Hematopoietic multipotent progenitor cell treated with erythropoietin and hydrocortisone succinate and interleukin-3 and kit ligand, for 6 days (in vitro differentiated cells): ENCODE results near the gene RRBP1.
A peak's percentile ranks its signal among the peaks of the same experiment; 100 is the strongest.
"Not testable (repeated sequence)": the region's sequence is repeated elsewhere in the genome, so short reads cannot be mapped to it uniquely, and the experiment has no call there.

Experiments used
- DNase-seq: peaks from one replicate; pipeline ENCODE4 v3.0.0-alpha.2; 2015

RRBP1 gene

DNA sequence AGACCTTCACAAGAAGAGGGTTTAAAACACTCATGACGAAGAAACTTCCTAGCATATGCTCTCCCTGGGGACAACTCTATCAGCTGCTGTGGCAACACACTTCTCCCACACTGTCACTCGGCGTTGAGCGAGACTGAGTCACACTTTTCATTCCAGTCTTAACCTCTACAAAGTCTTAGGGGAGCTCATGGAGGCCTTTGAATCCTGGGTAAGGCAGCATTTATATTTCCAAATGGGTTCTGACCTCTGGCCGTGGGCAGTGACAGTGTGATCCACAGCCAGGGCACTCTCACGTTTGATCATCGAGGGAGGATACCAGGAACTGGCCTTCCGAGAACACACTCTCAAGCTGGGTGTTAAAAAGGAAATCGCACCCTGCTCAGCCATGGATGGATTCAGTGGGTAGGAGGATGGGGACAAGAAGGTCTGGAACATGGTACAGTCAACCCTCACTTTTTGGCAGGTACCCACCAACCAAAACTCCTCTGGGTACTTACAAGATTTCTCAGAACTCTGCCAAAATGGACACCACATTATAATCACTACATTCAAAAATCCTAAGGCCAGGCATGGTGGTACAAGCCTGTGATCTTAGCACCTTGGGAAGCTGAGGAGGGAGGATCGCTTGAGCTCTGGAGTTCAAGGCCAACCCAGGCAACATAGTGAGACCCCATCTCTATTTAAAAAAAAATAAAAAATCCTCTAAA, 19.6 kb downstream of the RRBP1 start:
- DNase-seq: no peak

DNA sequence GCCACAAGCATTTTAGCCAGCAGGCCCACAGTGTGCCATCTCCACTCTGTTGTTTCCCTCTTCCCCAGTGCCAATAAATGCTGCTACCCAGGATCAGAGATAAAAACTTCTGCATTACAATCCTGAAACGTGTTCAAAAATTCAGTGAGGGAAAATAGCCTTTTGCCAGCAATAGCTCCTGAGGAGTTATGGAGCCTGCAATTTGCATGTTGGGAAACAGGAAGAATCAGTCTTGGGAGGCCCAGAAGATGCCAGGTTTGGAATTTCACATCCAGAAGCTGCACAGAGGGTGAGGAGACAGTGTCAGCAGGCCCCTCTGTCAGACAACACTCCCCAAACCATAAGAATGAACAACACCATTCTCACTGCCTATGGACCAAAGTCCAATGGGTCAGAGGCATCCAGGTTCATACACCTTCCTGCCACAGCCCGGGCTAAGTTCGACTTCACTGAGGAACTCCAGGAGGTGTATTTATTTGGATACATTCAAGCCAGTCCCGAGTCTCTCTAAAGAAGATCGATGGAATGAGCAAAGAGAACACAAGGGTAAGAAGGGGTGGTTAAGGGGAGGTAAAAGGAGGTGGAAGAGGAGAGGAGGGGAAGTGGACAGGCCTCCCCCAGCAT, 20.8 kb downstream of the RRBP1 start:
- DNase-seq: no peak

DNA sequence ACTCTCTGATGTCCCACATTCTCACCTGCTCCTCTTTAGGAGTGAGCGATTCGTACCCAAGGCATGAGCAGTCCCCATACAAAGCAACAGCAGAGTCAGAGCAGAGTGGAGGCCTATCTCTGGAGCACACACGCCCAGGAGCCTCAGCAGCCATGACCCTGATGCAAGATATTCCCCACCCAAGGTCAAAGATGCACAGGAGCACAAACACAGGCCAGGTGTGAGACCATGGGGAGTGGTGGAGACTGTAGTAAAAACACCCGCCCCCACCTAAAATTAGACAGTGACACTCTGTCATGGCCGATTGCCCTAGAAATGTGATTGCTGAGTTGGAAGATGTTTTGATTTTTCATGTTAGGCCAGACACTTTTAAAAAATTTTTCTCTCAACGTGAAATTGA, 21.4 kb downstream of the RRBP1 start:
- no peak for DNase-seq

DNA sequence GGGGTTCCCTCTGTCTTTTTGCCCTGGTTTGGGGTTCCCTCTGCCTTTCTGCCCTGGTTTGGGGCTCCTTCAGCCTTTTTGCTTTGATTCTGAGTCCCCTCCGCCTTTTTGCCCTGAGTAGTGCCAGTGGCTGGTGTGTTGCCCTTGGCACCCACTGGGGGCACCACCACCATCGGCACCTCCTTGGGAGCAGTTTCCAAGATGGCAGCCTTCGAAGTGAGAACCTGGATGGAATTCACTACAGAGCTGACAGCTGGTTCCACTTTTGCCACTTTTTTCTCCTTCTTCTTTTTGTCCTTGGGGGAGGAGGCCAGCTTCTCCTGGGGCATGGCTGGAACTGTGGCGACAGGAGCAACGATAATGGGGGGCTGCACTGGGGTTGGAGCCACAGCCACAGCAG, 22.2 kb downstream of the RRBP1 start:
- DNase-seq: no peak

DNA sequence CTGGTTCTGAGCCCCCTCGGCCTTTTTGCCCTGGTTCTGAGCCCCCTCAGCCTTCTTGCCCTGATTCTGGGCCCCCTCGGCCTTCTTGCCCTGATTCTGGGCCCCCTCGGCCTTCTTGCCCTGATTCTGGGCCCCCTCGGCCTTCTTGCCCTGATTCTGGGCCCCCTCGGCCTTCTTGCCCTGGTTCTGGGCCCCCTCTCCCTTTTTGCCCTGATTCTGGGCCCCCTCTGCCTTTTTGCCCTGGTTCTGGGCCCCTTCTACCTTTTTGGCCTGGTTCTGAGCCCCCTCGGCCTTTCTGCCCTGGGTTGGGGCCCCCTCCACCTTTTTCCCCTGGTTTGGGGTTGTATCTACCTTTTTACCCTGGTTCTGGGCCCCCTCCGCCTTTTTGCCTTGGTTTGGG, 22.7 kb downstream of the RRBP1 start:
- DNase-seq: not testable (repeated sequence)

DNA sequence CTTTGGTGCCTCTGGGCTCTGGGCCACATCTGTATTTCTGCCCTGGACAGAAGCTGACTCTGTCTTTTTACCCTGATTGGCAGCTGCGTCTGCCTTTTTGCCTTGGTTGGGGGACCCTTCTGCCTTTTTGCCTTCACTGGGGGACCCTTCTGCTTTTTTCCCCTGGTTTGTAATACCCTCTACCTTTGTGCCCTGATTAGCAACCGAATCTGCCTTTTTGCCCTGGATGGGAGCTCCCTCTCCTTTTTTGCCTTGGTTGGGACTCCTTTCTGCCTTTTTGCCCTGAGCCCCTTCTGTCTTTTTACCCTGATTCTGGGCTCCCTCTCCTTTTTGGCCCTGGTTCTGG, 23.4 kb downstream of the RRBP1 start:
- no peak for DNase-seq

DNA sequence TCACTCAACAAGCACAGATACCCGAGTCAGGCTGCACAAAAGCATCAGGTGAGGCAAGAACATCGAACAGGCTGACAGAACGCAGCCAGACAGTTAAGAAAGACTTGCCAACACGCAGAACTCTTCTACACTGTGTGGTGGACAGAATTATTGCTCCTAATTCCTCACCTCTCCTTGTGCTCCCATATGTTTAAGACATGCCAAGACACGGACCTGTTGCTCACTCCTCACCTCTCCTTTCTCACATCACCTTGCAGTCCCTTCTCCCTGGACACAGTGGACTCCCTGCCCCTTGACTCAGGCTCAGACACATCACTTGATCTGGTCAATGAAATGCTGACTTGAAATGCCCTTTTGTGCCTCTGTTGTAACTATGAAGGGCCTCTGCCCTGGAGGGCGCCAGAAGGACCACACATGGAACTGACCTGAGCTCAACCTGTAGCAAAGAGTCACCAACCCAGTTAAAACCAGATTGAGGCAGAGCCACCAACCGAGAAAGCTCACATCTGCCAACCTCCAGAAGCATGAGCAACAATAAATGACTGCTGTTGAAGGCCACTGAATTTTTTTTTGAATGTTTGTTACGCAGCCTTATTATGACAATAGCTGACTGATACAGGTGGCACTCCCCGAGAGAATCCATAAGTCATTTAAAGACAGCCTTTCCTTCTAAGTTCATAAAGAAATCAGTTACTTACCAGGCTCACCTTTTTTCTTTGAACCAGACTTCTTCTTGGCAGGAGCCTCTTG, 24.0 kb downstream of the RRBP1 start:
- no peak for DNase-seq

DNA sequence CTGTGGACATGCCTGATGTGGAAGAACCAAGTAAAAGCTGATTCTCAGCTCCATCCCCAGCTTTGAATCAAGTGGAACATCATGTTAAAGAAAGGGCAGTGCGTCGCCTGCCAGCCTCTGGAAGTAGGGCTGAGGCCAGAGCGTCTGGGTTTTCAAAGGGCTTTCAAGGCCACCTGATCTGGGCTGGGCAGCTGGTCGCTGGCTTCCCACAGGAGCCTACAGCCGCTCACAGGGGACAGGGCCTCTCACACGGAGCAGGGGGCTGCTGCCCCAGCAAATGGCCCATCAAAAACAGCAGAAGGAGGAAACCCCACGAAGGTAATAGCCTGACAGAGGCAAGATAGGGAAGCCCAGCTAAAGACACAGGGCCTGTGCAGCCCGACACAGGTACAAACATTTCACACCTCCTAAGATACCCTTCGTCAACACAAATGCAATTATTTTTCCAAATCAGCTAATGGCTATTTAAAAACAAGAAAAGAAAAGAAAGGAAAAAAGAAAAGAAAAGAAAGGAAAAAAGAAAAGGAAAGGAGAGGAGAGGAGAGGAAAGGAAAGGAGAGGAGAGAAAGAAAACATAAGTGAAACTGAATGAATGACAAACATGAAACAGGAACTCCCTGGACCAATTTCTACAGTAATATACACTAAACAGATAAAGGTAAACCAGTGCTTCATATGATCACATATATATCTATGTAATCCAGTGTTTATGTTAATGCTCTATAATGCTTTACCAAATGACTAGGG, 24.8 kb downstream of the RRBP1 start:
- no peak for DNase-seq

DNA sequence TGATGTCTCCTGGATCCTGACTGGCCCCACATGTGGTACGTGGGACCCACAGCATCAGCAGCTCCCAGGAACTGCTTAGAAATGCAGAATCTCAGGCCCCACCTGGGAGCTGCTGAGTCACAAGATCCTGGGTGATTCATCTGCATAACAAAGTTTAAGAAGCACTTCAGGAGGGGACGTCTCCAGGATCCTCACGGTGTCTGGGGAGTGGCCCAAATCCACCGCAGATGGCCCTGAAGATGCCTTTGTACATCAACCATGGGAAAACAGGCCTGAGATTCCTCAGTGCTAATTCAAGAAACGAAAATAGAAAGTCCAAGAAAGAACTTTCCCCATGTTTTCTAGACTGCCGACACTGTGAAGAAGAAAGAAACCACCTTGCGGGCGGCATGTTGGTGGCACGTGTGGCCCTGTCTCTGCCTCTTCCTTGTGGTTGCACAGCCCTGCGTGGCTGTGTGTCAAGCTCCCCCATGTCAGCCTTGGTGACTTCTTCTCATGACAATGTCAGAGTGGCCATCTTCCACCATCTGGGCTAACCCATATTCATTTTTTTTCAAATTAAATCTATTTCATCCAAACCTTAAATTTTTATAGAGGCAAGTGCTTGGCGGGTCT, 26.1 kb downstream of the RRBP1 start:
- DNase-seq: no peak

DNA sequence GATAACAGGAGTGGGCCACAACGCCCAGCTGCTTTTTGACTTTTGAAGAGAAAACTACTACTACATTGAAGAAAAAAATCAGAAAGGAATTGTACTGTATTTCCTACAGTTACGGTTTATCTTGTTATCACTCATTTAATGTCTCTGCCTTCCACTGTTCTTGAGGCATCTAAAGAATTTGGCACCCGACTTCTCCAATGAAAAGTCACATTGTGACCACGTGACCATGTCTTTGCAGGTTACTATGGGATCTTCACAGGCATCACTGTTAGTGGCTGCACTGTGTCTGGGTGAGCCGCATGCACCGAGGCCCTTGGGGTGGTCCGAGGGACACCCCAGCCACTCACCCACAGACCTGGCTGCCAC, 26.8 kb downstream of the RRBP1 start:
- no peak for DNase-seq

DNA sequence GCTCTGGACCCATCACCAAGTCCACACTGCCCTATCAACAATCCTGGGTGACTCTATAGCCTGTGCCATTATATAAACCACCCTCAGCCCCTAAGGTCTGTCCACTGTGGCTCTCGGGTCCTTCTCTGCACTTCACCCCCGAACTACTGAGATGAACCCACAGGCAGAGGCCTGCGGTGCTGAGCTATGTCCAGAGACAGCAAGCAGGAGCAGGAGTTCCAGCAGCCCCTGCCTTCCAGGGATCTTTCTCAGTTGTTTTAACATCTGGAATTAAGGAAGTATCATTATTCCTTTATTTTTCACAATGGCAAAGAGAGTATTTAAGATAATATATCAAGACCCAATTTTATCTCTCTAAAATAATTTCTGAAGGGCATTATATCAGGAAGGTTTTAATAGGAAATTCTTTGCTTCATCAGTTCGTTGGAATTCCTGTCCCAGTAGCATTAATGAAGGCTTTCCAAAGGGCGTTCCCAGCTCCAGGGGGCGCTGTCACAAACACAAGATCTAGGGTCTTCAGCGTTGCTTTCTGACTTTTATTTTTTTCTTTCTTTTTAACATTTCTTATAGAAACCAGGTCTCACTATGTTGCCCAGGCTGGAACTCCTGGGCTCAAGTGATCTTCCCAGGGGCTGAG, 27.3 kb downstream of the RRBP1 start:
- DNase-seq: no peak

DNA sequence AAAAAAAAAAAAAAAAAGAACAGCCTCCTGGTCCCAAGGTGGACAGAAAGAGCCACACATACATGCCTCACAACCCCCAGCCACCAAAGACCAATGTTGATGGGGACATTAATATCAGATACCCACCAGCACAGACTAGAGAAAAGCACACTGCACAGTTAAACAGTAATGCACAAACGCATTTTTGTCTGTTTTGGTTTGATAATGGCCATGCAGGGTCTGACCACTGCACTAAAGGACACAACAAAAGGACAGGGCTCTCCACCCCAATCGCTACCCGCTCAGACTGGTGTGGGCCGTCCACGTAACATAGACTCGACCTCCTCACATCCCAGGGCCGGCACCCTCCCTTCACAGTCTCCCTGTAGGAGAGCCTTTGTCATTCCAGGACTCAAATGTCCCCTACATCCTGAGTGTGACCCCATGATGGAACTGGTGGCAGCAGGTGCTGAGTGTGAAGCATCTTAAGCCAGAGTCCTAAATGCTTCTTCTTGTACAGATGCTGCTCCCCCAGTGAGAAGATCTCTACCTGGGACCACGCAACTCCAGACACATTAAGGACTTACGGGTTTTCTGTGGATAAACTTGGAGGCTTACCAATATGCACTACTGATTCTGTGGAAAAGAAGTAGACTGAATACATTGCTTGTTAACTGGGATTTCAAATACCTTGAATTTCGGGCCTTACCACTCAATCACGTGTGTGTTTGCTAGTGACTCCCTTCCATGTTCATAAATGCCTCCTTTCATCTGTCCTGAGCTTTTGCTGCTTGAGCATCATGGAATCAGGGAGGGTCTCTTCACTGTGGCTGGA, 28.0 kb downstream of the RRBP1 start:
- no peak for DNase-seq

DNA sequence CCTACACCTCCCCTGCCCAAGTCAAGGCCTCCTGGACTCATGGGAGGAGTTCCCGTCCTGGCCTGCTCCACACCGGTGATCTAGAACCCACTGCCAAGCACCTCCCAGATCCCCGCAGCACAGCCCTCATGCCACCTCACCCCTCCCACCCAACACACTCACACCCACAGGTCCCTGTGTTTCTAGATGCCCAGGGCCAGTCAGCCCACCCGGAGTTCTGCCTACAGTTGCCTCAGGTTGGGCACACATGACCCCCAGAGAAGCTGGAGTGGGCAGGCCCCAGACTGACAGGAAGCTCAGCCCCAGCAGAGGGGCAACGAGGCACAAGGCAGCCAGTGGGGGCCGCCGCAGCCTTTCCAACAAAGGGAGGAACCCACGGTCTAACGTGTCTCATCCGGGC, 29.6 kb downstream of the RRBP1 start:
- DNase-seq: no peak

DNA sequence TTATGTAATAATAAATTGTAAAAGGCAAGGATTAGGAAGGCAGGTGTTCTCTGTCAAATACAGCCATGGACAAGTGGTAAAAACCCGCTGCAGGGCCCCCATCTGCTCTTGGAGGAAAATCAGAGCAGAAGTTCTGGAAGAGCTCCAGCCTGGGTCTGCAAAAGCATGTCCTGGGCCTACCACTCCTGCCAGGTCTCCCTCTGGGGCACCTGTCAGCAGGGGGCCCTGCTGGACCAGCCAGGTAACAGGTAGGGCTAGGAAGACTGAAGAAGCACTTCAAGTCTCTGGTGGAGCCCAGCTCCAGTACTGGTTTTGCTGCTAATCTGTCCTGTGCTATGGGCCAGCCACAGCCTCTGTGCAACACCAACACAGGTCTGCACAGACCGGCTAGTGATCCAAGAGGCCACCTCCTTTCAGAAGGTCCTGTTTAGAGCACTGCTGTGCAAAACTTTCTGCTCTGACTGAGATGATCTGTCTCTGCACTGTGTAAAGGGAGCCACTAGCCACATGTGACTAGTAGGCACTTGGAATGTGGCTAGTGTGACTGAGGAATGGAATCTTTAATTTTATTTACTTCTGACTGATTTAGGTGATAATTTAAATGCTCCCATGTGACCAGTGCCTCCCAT, 30.2 kb downstream of the RRBP1 start:
- DNase-seq: no peak

DNA sequence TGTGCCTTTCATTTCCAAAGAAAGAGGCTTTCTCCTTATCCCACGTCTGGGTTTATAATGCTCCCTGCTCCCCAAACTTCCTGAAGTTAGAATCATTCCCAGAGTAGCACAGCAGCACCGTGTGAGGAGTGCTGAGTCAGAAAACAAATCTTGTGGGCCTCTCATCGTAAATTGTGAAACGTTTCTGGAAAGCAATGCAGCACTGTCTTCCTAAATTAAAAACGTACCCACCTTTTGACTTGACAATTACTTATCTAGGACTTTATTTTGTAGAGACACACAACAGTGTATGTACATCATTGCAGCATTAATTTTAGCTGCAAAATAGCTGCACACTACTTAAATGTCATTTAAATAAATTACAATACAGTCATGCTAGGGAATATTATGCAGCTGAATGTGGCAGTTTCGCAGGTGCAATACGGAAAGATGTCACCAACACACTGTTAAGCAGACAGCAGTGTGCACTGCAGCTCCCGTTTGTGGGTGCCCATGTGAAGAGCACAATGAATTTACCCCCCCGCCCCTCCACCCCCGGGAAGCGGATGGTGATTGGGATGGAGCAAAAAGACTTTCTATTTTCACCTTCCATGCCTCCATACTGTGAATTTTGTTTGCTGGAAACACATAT, 30.8 kb downstream of the RRBP1 start:
- no peak for DNase-seq

DNA sequence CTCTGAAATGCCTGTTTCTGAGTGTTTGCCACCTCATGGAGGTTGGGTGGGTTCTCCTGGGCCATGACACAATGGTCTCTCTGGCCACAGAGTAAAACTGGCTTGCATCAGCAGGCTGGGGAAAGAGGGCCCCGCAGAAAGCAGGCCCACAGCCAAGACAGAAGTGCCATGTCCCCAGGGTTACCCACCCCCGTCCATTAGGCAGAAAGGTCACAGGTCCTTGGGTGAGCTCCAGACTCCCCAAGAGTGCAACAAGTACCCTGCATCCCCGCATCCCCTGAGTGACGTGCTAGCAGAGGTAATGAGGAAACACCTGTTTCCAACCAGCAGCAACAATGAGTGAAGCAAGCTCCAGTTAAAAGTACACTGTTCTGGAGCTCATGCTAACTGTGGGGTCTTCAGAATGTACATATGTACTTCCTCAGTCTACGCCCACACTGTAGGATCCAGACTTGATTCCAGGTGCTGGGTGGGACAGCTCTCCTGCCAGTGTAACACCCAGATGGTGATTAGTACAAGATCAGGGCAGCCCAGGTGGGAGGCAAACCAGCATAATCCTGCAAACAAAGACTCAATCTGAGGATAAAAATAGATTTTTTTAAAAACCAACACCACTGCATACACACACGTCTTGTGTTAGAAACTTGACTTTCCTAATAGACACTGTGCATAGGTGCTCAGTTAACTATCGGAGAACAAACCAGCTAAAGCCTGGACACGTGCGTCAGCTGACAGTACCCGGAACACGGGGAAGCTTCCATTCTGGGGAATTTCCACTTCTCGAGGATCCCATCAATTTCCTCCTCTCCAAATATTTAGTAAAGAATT, 31.5 kb downstream of the RRBP1 start:
- DNase-seq: peak; percentile 48

DNA sequence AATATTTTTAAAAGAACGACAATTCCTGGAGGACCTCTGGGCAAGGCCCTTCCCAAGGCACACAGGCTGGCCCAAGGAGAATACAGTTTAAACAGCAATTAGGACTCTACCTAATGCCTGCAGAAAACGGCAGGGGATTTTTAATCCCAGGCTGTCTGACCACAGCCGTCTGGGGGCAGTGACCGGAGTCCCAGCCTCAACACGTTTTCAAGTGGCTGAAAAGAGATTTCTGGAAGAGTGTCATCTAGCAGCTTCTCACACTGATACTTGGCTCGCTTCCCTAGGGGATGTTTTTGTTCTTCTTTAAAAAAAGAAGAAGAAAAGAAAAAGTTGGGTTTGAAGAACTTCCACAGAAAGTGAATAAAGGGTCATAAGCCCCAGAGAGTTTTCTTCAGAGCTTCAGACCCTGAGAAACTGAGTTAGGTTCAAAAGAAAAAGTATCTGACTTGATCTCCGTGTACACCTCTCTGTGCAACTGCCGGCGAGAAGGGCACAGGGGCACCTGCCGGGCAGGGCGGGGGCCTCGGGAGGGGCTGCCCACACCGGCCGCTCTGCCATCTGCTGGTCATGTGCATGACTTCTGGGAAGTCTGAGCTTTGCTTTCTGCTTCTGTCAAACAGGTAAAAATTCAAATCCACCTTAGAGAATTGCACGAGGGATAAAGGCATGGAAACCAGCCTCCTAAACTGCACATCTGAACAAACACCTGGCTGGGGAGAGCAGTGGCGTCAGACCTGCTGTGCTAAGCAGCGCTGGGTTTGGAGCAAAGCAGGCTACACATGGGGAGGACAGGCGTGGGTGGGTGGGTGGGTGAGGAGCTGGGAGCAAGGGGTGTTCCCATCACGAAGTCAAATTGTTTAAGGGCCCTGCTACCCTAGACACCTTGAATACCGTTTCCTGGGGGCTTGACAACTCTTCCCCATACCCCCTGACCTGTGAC, 33.0 kb downstream of the RRBP1 start:
- DNase-seq: peak; percentile 59

DNA sequence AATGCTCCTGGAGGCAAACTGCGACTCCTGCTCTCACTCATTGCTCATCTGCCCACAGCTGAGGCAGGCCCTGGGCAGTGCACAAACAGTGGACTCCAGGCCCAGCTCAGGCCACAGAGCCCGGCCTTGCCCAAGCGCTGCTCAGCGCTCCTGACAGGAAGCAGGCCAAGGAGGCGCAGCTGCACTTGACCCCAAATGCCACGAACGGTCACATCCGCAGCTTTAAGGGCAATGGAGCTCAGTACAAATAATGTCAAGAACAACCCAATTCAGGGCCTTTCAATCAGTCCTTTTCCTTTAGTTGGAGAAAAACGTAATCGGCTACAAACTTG, 33.8 kb downstream of the RRBP1 start:
- peak; percentile 67 for DNase-seq
